Measurements from ENCODE around the gene P2RY2. TPM values are rescaled to one million over a fixed set of nuclear protein-coding genes. Genes with fewer than 3 reads are reported as not detected.

Gene P2RY2
- total and polyA plus RNA-seq, 9 of the 15 experiments (the other 6 are each of a cell fraction or from before 2014, with no cell fraction given) = not detected

- no peak for TF ChIP-seq PHB2 (IDR thresholded peaks at IDR 0.05; ENCODE audit: low read depth)
- TF ChIP-seq RB1 (IDR thresholded peaks at IDR 0.05; ENCODE audit: low read depth) = no peak
- TF ChIP-seq ZNF583 (CRISPR knock-in tag; IDR thresholded peaks at IDR 0.05) = no peak
- TF ChIP-seq FOXA3 (CRISPR knock-in tag; conservative IDR thresholded peaks at IDR 0.05 in 1 of 2, IDR thresholded peaks at IDR 0.05 in 1 of 2) = no peak
- TF ChIP-seq CHD2 (IDR thresholded peaks at IDR 0.05; ENCODE audit: low read depth, low read length) = no peak
Observed at GRCh38 chr11:73268671-73269271, 50.7 kb downstream of the P2RY2 start (continued).

DNA sequence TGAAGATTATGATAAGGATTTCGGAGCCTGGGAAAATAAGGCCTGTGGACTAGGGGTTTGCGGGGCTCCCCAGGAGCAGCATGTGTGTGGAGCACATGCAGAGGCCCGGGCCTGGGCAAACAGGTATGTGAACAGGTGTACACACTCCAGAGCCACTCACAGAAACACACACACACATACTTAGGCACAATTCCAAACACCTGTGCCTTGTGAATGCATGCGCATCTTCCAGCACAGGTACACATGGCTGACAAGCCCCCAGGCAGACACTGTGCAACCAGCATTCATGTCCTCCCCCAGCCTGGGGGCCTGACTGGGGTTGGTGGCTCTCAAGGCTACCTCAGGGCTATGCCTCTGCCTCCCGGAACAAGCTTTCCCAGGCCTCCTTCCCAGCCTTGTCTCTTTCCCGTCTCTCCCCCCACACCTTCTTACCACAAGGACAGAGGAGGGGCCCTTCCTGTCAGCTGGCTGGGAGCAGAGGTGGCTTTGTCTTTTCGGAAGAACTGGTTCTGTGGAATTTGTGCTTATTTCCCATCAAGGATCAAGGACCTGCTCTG is 51.5 kb downstream of the P2RY2 start:
- FAIRE-seq (no peak), DNase-seq (ENCODE audit: extremely low read depth in 1 of 4, low spot score in 3 of 4) (no peak), ATAC-seq (no peak)
- in situ Hi-C loops (cut with MboI) (no loop called here), intact Hi-C loops (cut with micrococcal nuclease) (no loop called here)
- Histone ChIP-seq H3K4me1 (replicated peaks in 1 of 2; ENCODE audit: control insufficient read depth in 2 of 2, insufficient read depth in 2 of 2, low read length in 2 of 2) (peaks cover 0 to 17% of the 10 kb centered on the region in 2 experiments; a peak in 3 of 5 replicates), H3K36me3 (ENCODE audit: control insufficient read depth, insufficient read depth, low read length) (no peaks in the 10 kb centered on the region), H3K79me2 (ENCODE audit: control insufficient read depth, insufficient read depth, low read length) (no peaks in the 10 kb centered on the region), H3K27me3 (ENCODE audit: control insufficient read depth in 2 of 2, insufficient read depth in 2 of 2, low read length in 2 of 2) (peaks cover 29 to 85% of the 10 kb centered on the region in 2 experiments), H3K27ac (ENCODE audit: extremely low read depth, low read depth, low read length) (no peak overlapping the region), H2AFZ (ENCODE audit: low read depth, low read length) (no peak overlapping the region), H4K20me1 (replicated peaks; ENCODE audit: control insufficient read depth, insufficient read depth, low read length) (no peaks in the 10 kb centered on the region), H3K4me2 (ENCODE audit: insufficient read depth, low read length) (no peak overlapping the region), H3K4me3 (no peak overlapping the region), H3K9ac (ENCODE audit: insufficient read depth in 1 of 2, low read depth in 2 of 2, low read length in 2 of 2) (no peak overlapping the region), H3K9me3 (replicated peaks; ENCODE audit: control insufficient read depth, insufficient read depth, low read depth, low read length) (no peaks in the 10 kb centered on the region), H3K9me1 (ENCODE audit: control insufficient read depth, insufficient read depth, low read length) (no peaks in the 10 kb centered on the region)
- no TSS peak for BruUV-seq (replicated peaks)
- ChIA-PET POLR2A (interaction anchor here (0.8 kb wide), 1 partner anchor 80 kb away, joined by 3 read pairs; no protein-coding TSS in a partner anchor), CTCF (ENCODE audit: low intra/inter-chr PET ratio) (no interaction called here)
- 8% methylated on average over 7 of the region's 7 CpGs for WGBS (ENCODE audit: insufficient coverage, low coverage, missing lambda C conversion rate)
- TF ChIP-seq ZC3H11A (IDR thresholded peaks at IDR 0.05; ENCODE audit: low read depth, low read length) (no peak), THRA (IDR thresholded peaks at IDR 0.05) (no peak), RAD21 (CRISPR knock-in tag; conservative IDR thresholded peaks at IDR 0.05 in 1 of 2, IDR thresholded peaks at IDR 0.05 in 1 of 2) (no peak), CBX8 (IDR thresholded peaks at IDR 0.05; ENCODE audit: borderline replicate concordance, extremely low read depth, low read depth, low read length, poor library complexity, severe bottlenecking) (no peak), MEF2A (IDR thresholded peaks at IDR 0.05; ENCODE audit: control insufficient read depth, low read depth, low read length) (no peak), ELF2 (CRISPR knock-in tag; IDR thresholded peaks at IDR 0.05) (no peak), MTA2 (IDR thresholded peaks at IDR 0.05; ENCODE audit: low read depth) (no peak), KLF6 (CRISPR knock-in tag; IDR thresholded peaks at IDR 0.05; ENCODE audit: borderline replicate concordance) (no peak), ETV1 (tag; conservative IDR thresholded peaks at IDR 0.05; ENCODE audit: low read depth) (no peak), HEY1 (CRISPR knock-in tag; IDR thresholded peaks at IDR 0.05; ENCODE audit: borderline replicate concordance) (no peak), NFIX (CRISPR knock-in tag; IDR thresholded peaks at IDR 0.05; ENCODE audit: low read depth) (no peak), ZNF133 (CRISPR knock-in tag; IDR thresholded peaks at IDR 0.05) (no peak)

All from K562 (cell line).